H9 (cell line): ENCODE measurements around the gene FEZ2. TPM values are rescaled to one million over a fixed set of nuclear protein-coding genes. Genes with fewer than 3 reads are reported as not detected.
A peak's percentile ranks its signal among the peaks of the same experiment; 100 is the strongest.

ENCODE experiments used
- DNase-seq: peaks from one replicate; pipeline ENCODE4 v3.0.0-alpha.2; 2017
- H2AFZ ChIP-seq: one replicate; pipeline ENCODE4 v1.6.1; 2013; ENCODE audit warnings: mild to moderate bottlenecking, low read length, control low read depth, moderate library complexity
- H2AK5ac ChIP-seq: 2 replicates; pipeline ENCODE4 v1.6.1; 2013; ENCODE audit warnings: low read length, control low read depth, mixed read lengths; ENCODE audit not compliant: insufficient read length
- H2BK120ac ChIP-seq: one replicate; pipeline ENCODE4 v1.6.1; 2013; ENCODE audit warnings: low read depth, mild to moderate bottlenecking, low read length, control low read depth, inconsistent platforms; ENCODE audit not compliant: poor library complexity, severe bottlenecking
- H2BK12ac ChIP-seq: 2 replicates; pipeline ENCODE4 v1.6.1; 2013; ENCODE audit warnings: low read length, control low read depth, mixed read lengths, low read depth; ENCODE audit not compliant: insufficient read length
- H2BK15ac ChIP-seq: 2 replicates; pipeline ENCODE4 v1.6.1; 2013; ENCODE audit warnings: low read depth, low read length, control low read depth
- H2BK20ac ChIP-seq: one replicate; pipeline ENCODE4 v1.6.1; 2013; ENCODE audit warnings: low read depth, mild to moderate bottlenecking, low read length, control low read depth, inconsistent platforms; ENCODE audit not compliant: poor library complexity, severe bottlenecking
- H2BK5ac ChIP-seq: 2 replicates; pipeline ENCODE4 v1.6.1; 2013; ENCODE audit warnings: low read length, control low read depth, mixed read lengths; ENCODE audit not compliant: insufficient read length
- H3K14ac ChIP-seq: 2 replicates; pipeline ENCODE4 v1.6.1; 2013; ENCODE audit warnings: low read length, control low read depth; ENCODE audit not compliant: insufficient read depth
- H3K18ac ChIP-seq: 2 replicates; pipeline ENCODE4 v1.6.1; 2013; ENCODE audit warnings: low read depth, mild to moderate bottlenecking, mixed read lengths, low read length, control low read depth; ENCODE audit not compliant: insufficient read length
- H3K23ac ChIP-seq: 2 replicates; pipeline ENCODE4 v1.6.1; 2013; ENCODE audit warnings: low read length, control low read depth, mixed read lengths, low read depth; ENCODE audit not compliant: insufficient read length
- H3K23me2 ChIP-seq: 2 replicates; pipeline ENCODE4 v1.6.1; 2013; ENCODE audit warnings: low read depth, mild to moderate bottlenecking, mixed read lengths, low read length, control low read depth; ENCODE audit not compliant: insufficient read length, poor library complexity, severe bottlenecking
- H3K27ac ChIP-seq: 2 replicates; pipeline ENCODE4 v1.5.1; 2013; ENCODE audit warnings: low read length, control low read depth, mixed read lengths, low read depth; ENCODE audit not compliant: insufficient read length
- H3K27me3 ChIP-seq: 2 replicates; pipeline ENCODE4 v1.6.1; 2013; ENCODE audit warnings: low read length, control low read depth, inconsistent platforms; ENCODE audit not compliant: insufficient read depth
- H3K4ac ChIP-seq: 2 replicates; pipeline ENCODE4 v1.6.1; 2013; ENCODE audit warnings: low read depth, mild to moderate bottlenecking, control low read depth, inconsistent platforms, low read length, moderate library complexity
- H3K4me1 ChIP-seq: 2 replicates; pipeline ENCODE4 v1.6.1; 2013; ENCODE audit warnings: low read length, control low read depth, inconsistent platforms; ENCODE audit not compliant: insufficient read depth
- H3K4me2 ChIP-seq: 2 replicates; pipeline ENCODE4 v1.6.1; 2013; ENCODE audit warnings: low read length, control low read depth, mixed read lengths; ENCODE audit not compliant: insufficient read length, insufficient read depth
- H3K56ac ChIP-seq: 2 replicates; pipeline ENCODE4 v1.6.1; 2013; ENCODE audit warnings: low read depth, mild to moderate bottlenecking, mixed read lengths, low read length, control low read depth; ENCODE audit not compliant: insufficient read length
- H3K79me1 ChIP-seq: 2 replicates; pipeline ENCODE4 v1.6.1; 2013; ENCODE audit warnings: low read depth, mild to moderate bottlenecking, moderate library complexity, low read length, control low read depth, inconsistent platforms; ENCODE audit not compliant: insufficient read depth, poor library complexity, severe bottlenecking
- H3K79me2 ChIP-seq: 2 replicates; pipeline ENCODE4 v1.6.1; 2013; ENCODE audit warnings: low read length, control low read depth, inconsistent platforms; ENCODE audit not compliant: insufficient read depth
- H3K9ac ChIP-seq: 2 replicates; pipeline ENCODE4 v1.6.1; 2013; ENCODE audit warnings: low read length, control low read depth, mixed read lengths; ENCODE audit not compliant: insufficient read length; ENCODE audit errors: extremely low read depth
- H3K9me3 ChIP-seq: one replicate; pipeline ENCODE4 v1.6.1; 2013; ENCODE audit warnings: low read depth, low read length, inconsistent platforms; ENCODE audit not compliant: control insufficient read depth
- H3T11ph ChIP-seq: one replicate; pipeline ENCODE4 v1.6.1; 2013; ENCODE audit warnings: mild to moderate bottlenecking, low read length, control low read depth, inconsistent platforms
- H4K20me1 ChIP-seq: one replicate; pipeline ENCODE4 v1.6.1; 2013; ENCODE audit not compliant: control insufficient read depth, insufficient read length, insufficient read depth
- H4K5ac ChIP-seq: 2 replicates; pipeline ENCODE4 v1.6.1; 2013; ENCODE audit warnings: low read depth, mild to moderate bottlenecking, mixed read lengths, low read length, control low read depth; ENCODE audit not compliant: insufficient read length
- H4K8ac ChIP-seq: replicated peaks from 2 replicates; pipeline ENCODE4 v1.6.1; 2013; ENCODE audit warnings: low read length, control low read depth, mixed read lengths, low read depth; ENCODE audit not compliant: insufficient read length
- H4K91ac ChIP-seq: 2 replicates; pipeline ENCODE4 v1.6.1; 2013; ENCODE audit warnings: low read depth, mild to moderate bottlenecking, moderate library complexity, mixed read lengths, low read length, control low read depth; ENCODE audit not compliant: insufficient read length
- H3K27ac Mint-ChIP-seq, 3 experiments: 2 replicates in 2 of 3; 3 replicates in 1 of 3; pipeline ENCODE4 v1.8.0; 2020 to 2021; ENCODE audit warnings: mixed read lengths in 3 of 3, mild to moderate bottlenecking in 1 of 3, moderate library complexity in 1 of 3
- H3K27me3 Mint-ChIP-seq: 2 replicates; pipeline ENCODE4 v1.8.0; 2021; ENCODE audit warnings: low read depth, mild to moderate bottlenecking, moderate library complexity, mixed read lengths
- H3K36me3 Mint-ChIP-seq, 3 experiments: 2 replicates in 2 of 3; 3 replicates in 1 of 3; pipeline ENCODE4 v1.8.0; 2020 to 2021; ENCODE audit warnings: low read depth in 3 of 3, mixed read lengths in 3 of 3; ENCODE audit not compliant: insufficient read depth in 1 of 3
- H3K4me1 Mint-ChIP-seq, 2 experiments: 2 replicates each; pipeline ENCODE4 v1.8.0; 2020; ENCODE audit warnings: mixed read lengths in 2 of 2
- H3K4me3 Mint-ChIP-seq, 2 experiments: 2 replicates in 1 of 2; 3 replicates in 1 of 2; pipeline ENCODE4 v1.8.0; 2020 to 2021; ENCODE audit warnings: mild to moderate bottlenecking in 2 of 2, mixed read lengths in 2 of 2, moderate library complexity in 1 of 2
- H3K9me3 Mint-ChIP-seq, 2 experiments: 2 replicates in 1 of 2; 3 replicates in 1 of 2; pipeline ENCODE4 v1.8.0; 2020; ENCODE audit warnings: mild to moderate bottlenecking in 2 of 2, mixed read lengths in 2 of 2, moderate library complexity in 1 of 2
- WGBS: extraction: QIAGEN DNeasy Blood & Tissue Kit; methylation state at CpG from one replicate; pipeline ENCODE4 v1.1.7; 2013; ENCODE audit warnings: missing lambda C conversion rate, low lambda C conversion rate, mixed read lengths; ENCODE audit not compliant: insufficient read length; ENCODE audit errors: extremely low coverage; 5-methylcytosine and 5-hydroxymethylcytosine counted together
- total RNA-seq: library from RNA; stranded (reverse); gene quantifications from 2 replicates; pipeline ENCODE4 v1.2.1, GENCODE V29; 2021
- TF ChIP-seq, protein P1 (sequence below): fragments of 200-600 bp; sonication (generic); conservative IDR thresholded peaks from 3 replicates; pipeline ENCODE4 v1.8.0; 2021; ENCODE audit warnings: antibody characterized with exemption, mild to moderate bottlenecking

The FEZ2 gene
- total RNA-seq, 1 experiment from 2014 or later = 27.7 TPM

DNA sequence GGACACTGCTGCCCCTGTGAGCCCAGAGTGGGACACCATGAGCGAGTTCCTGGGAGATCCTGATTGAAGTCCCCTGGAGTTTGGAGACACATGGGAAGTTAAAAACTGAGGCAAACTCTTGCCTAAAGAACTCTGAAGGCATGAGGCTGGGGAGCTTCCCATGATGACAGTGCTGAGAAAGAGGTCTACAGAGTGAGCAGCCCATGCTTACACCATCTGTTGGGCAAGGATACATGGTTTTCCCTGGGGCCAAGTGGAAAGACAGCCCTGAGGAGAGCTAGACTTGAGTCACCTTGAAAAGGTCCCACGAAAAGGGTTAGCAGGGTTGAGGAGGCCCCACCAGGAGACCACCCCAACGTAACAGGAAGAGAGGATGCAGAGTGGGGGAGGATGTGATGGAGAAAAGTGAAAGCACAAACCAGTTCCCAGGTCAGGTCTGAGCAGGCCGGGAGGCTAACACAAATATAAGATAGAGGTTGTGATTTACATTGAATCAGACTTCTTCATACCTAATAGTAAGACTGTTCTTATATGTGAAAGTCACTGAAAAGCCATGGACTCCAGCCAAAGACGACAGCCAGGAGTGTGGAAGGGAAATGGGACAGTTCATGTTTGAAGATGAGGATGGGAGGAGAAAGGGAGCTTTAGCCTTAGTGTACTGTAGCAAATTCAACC lies 13.5 kb upstream of the FEZ2 start:
- H4K91ac ChIP-seq = no peak overlapping the region
- H3T11ph ChIP-seq = no peak overlapping the region
- H3K9me3 ChIP-seq = no peaks in the 10 kb centered on the region
- no peak overlapping the region for H3K27ac ChIP-seq
- no peak overlapping the region for H3K14ac ChIP-seq
- no CpG with 5 or more reads among the region's 5 CpGs for WGBS
- Mint-ChIP-seq H3K27me3 (peaks cover 3% of the 10 kb centered on the region; the same call in 1 of the 2 replicates), H3K36me3 (no peaks in the 10 kb centered on the region; a peak in 1 of 7 replicates), H3K27ac (peak overlapping the region in 1 of 3 experiments; percentile 15; a peak in 2 of 7 replicates), H3K4me1 (peaks cover 43 to 45% of the 10 kb centered on the region in 2 experiments), H3K9me3 (no peaks in the 10 kb centered on the region), H3K4me3 (no peak overlapping the region)
- no peak for DNase-seq
- H2BK12ac ChIP-seq = no peak overlapping the region
- TF ChIP-seq, protein P1, sequence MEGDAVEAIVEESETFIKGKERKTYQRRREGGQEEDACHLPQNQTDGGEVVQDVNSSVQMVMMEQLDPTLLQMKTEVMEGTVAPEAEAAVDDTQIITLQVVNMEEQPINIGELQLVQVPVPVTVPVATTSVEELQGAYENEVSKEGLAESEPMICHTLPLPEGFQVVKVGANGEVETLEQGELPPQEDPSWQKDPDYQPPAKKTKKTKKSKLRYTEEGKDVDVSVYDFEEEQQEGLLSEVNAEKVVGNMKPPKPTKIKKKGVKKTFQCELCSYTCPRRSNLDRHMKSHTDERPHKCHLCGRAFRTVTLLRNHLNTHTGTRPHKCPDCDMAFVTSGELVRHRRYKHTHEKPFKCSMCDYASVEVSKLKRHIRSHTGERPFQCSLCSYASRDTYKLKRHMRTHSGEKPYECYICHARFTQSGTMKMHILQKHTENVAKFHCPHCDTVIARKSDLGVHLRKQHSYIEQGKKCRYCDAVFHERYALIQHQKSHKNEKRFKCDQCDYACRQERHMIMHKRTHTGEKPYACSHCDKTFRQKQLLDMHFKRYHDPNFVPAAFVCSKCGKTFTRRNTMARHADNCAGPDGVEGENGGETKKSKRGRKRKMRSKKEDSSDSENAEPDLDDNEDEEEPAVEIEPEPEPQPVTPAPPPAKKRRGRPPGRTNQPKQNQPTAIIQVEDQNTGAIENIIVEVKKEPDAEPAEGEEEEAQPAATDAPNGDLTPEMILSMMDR = no peak
- H2BK20ac ChIP-seq = no peak overlapping the region
- H3K4me2 ChIP-seq = no peak overlapping the region
- H3K23ac ChIP-seq = no peak overlapping the region
- no peak overlapping the region for H3K56ac ChIP-seq
- no peaks in the 10 kb centered on the region for H3K27me3 ChIP-seq
- no peaks in the 10 kb centered on the region for H3K23me2 ChIP-seq
- H2AK5ac ChIP-seq = no peak overlapping the region
- H4K20me1 ChIP-seq = no peaks in the 10 kb centered on the region
- H2BK5ac ChIP-seq = no peak overlapping the region
- no peak overlapping the region for H2BK120ac ChIP-seq
- H4K8ac ChIP-seq = no peak overlapping the region
- no peaks in the 10 kb centered on the region; the same call in 1 of the 2 replicates for H3K4me1 ChIP-seq
- H3K79me2 ChIP-seq = no peaks in the 10 kb centered on the region
- H2BK15ac ChIP-seq = no peak overlapping the region
- H4K5ac ChIP-seq = no peak overlapping the region
- no peak overlapping the region for H3K18ac ChIP-seq
- no peak overlapping the region for H3K4ac ChIP-seq
- H3K9ac ChIP-seq = no peak overlapping the region
- H2AFZ ChIP-seq = no peak overlapping the region
- no peaks in the 10 kb centered on the region for H3K79me1 ChIP-seq
